HG03025 (cell line): Measurements from ENCODE around the gene PPP4C.

Experiments
- ATAC-seq: cut with Tn5 transposase; IDR thresholded peaks from one replicate; pipeline ENCODE4 v1.9.1; 2021; ENCODE audit warnings: mild to moderate bottlenecking, moderate library complexity; ENCODE audit not compliant: unreplicated experiment, low FRiP score

The PPP4C gene

DNA sequence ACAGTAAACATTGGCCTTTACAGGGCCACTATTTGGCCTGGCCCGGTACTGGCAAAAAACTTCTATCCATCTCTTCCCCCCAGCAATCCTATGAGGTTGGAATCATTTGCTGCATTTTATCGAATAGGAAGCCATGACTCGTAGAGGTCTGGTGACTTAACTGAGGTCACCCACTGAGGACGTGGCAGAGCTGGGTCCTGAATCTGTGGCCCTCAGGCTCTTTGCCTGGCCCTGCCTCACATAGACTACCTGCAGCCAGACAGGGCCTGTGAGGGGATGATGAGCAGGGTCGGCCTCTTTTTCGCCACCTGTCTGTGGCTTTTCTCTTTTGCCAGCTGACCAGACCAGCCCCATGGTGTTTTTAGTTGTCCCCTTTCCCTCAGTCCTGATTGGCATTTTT is 1.9 kb downstream of the PPP4C start:
- ATAC-seq: no peak

DNA sequence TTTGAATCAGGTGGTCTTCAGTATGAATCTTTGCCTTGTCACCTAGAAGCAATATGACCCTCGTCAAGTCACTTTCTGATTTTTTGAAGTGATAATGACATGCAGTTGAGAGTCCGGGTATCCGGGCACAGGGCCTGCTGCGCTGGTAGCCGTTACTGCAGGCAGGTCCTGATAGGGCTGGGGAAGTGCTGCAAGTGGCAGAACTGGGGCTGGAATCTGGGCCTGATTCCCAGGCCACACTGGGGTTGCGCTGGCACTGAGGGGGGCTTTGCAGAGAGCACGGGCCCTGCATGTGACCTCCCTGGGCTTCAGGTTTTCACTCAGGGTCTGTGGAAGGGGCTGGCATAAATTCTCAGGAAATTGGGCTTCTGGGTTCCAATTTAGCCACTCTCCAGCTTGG is 3.0 kb downstream of the PPP4C start:
- no peak for ATAC-seq

DNA sequence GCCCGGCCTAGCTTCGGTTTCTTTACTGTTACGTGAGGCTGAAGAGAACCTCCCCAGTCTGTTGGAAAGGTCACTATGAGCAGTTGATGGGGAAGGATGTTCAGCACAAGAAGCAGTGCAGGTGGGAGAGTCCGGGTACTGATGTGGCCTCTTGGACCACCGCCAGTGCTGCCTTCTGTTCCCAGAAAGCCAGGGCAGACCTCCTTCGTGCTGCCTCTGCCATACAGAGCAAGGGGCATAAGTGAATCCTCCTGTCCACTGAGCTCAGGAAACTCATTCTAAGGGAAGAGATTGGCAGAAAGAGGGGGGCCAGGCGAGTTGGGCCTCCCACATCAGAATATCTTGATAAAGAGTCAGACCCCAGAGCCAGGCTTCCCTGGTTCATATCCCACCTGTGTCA is 3.7 kb downstream of the PPP4C start:
- no peak for ATAC-seq

GRCh38 chr16:30082545-30083090 is 6.8 kb downstream of the PPP4C start:
- ATAC-seq: no peak

GRCh38 chr16:30083216-30084055 is 7.6 kb downstream of the PPP4C start:
- ATAC-seq: no peak

- no peak for ATAC-seq
Observed at GRCh38 chr16:30084096-30084815, 8.5 kb downstream of the PPP4C start.

DNA sequence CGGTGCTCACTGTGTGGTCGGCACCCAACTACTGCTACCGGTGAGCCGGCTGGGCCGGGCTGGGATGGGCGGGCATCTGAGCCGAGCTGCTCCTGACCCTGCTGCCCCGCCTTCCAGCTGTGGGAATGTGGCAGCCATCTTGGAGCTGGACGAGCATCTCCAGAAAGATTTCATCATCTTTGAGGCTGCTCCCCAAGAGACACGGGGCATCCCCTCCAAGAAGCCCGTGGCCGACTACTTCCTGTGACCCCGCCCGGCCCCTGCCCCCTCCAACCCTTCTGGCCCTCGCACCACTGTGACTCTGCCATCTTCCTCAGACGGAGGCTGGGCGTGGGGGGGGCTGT is 9.0 kb downstream of the PPP4C start:
- ATAC-seq: no peak

- ATAC-seq: no peak
Observed at GRCh38 chr16:30085247-30085646, 9.5 kb downstream of the PPP4C start.

DNA sequence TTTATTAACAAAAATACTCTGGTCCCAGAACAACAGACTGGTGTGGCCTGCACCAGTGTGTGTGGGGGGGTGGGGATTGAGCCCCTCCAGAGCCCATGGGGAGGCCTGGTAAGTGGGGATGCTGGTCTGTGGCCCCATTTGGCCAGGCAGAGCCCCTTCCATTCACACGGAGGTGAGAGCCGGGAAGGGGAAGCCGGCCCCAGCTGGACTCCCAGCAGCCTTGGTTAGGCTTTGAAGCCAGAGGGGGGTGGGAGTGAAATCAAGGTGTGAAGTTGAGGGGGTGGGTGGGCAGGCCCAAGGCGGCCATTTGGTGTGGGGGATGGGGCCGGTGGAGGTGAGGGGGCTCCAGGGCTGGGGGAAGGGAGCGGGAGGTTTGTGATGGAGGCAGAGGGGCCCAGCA is 10.0 kb downstream of the PPP4C start:
- no peak for ATAC-seq

DNA sequence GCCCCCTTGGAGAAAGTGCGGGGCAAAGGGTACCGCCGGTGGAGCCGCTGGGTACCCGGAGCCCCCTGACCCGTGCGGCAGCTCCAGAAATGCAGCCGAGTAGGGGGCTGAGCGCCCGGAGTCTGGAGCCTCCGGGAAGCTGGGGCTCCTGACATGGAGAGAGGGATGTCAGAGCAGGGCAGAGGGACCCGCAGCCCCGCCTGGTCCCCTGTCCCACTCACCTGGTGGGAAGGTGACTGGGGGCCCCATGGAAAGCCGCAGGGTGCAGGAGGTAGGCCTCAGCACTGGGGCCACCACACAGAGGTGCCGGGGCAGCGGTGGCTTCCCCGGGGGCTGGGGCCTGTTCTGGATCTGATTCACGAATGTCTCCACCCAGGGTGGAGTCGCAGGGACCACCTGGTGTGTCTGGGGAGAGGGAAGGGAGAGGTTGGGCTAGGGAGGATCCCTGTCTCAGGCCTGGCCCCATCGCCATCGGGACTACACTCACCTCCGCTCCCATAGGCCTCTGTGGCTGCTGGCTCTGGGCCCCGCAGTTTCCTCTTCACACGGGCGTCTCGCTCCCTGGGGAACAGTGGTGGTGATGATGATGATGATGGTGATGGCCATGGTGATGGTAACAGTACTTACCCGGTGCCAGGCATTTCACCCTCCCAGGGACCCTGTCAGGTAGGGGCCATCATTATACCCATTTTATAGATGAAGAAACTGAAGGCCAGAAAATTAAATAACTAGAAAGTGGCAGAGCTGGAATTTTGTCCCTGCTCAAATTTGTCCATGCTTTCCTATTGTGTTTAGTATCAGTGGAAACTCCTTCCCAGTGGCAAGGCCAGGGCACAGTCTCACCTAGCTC is 10.7 kb downstream of the PPP4C start:
- ATAC-seq: no peak

DNA sequence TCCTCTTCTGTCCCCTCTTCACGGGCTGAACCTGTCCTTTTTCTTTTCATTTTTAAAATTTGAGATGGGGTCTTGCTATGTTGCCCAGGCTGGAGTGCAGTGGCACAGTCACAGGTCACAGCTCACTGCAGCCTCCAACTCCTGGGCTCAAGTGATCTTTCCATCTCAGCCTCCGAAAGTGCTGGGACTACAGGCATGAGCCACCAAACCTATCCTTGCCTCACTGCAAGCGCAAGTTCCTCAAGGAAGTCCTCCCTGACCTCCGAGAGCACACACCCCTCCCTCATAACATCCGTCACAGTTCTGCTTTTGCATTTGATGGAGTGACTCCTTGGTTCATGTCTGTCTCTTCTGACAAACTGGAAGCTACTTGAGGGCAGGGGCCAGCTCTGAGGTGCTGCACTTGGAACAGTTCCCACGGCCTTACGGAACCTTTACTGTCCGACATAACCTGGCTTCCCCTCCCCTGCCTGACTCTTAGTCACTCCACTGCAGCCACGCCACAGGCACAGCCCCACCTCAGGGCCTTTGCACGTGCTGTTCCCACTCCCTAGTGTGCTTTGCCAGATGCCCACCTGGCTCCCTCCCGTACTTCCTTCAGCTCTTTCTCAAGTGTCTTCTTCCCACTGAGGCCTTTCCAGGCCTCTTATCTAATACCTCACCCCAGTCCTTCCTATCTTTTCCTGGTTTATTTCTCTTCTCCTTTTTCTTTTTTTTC is 11.5 kb downstream of the PPP4C start:
- no peak for ATAC-seq

GRCh38 chr16:30088237-30088831 is 12.5 kb downstream of the PPP4C start:
- ATAC-seq: no peak

DNA sequence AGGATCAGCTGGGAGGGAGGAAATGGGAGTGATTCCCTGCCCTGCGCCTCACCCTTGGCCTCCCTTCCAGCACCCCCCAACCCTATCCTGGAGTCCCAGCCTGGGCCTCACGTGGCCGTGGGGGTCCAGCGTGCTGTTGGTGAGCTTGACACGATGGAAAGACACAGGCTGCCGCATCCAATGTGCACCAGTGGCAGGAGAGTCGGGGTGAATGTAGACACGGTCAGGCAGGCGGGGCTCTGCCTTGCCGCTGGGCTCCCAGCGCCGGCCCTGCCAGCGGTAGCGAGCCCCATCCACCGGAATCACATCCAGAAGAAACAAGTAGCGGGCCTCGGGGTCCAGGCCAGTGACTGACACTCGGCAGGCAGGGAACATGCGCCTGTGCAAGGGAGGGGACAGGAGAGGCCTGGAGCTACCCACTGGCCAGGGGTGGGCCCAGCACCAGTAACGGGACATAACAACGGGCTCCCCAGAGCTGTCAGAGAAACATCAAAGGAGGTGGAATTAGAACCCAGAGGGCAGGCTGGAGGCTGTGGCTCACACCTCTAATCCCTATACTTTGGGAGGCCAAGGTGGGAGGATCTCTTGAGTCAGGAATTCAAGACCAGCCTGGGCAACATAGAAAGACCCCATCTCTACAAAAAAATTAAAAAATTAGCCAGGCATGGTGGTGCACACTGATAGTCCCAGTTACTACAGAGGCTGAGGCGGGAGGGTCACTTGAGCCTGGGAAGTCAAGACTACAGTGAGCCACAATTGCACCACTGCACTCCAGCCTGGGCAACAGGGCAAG is 13.2 kb downstream of the PPP4C start:
- no peak for ATAC-seq

DNA sequence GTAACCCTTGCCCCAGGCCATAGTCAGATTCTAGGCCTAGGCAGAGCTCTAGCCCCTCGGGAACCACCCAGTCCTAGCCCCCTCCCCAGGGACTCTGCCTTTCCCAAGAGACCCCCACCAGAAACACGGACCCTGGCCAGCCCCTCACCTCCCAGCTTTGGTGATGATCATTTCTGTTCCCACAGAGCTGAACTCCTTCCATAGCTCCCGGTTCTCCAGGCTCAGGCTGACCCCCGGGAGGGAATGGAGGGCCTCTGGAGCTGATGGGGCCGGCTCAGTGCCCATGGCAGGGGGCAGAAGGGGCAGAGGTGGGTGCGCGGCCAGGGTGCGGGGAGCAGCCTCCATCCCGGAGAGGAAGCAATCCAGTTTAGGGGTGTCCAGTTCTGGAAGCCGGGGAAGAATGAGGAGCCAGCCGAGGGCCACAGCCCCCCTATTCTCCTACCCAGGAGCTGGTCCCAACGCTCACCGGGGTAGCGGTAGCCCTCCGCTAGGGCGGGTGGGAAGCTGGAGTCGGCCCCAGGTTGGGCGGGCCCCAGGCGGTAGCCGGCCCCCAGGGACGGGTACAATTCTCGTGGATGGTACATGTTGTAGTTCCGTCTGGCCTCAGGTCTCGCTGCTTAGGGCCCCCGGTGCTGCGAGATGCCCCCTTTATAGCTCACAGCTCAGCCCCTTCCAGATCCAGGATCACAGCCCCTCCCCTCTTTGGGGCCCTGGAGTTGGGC is 15.0 kb downstream of the PPP4C start:
- no peak for ATAC-seq

DNA sequence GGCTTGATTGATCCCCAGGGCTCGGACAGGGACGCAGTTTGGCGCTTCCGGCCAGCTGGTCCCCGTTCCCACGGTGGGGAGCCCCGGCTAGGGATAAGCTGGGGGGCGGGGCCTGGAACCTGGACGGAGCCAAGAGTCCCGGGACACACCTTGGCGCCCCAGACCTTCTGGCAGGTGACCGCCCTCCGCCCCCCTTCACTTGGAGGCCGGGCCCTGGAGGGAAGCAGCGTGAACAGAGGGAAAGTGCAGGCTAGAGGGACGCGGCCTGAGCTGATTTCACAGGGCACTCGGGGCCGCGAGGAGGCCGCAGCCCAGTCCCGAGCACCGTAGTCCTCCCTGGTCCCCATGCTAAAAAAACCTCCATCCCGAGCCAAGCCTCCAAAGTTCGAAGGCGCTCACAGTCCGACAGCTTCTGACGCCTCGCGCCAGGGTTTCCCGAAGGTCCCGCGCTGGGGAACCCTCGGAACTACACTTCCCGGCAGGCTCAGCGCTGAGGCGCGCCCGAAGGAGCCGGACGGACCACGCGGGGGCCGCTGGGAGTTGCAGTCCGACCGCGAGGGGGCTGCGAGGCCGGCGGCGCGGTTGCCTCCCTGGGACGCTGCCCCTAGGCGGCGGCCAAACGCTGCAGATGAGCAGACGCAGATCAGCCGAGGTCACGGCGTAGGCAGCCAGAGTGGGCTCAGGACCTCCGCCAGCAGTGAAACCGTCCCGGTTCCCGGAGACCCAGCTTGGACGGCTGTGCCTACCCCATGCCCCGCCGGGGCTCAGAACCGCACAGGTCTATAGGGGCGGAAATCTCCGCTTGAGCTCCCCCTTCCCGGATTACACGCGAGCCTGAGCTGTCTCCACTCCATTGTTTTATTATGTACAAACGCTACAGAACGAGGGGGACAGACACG is 15.9 kb downstream of the PPP4C start, which contains the start of gene TBX6:
TSS of gene TBX6 (minus strand) at position 451 of the 899 bp plus-strand sequence. CDS start 731 bp downstream, outside the sequence.
- peak; percentile 51 for ATAC-seq

DNA sequence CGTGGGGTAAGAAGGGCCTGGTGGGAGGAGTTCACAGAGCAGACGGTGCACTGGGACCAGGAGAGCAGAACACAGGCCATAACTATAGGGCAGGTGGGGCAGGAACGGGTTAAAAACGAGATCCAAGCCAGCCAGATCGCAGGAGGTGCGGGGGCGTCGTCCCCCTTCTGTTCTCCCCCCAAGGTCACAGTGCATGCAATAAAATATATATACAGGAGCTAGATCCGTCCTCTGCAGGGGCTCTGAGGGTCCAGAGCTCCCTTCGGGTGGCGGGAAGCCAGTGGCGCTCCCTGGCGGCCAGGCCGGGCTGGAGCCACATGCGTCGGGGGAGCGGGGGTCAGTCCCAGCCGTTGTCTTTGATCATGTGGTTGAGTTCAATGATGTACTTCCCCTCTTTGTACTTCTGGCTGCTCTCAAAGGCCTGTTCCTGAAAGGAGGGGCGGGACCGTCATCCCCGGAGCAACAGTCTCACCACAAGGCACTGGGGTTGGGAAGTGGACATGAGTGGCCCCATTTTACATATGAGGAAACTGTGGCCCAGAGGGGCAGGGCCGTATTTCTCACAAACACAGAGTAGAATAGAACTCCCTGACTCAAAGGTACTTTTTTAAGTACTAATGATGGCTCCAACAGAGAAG is 16.7 kb downstream of the PPP4C start:
- peak; percentile 29 for ATAC-seq
